DOHH2 (cell line): ENCODE measurements around the gene GRIP2.

Experiments used
- H3F3A ChIP-seq: fragments of 200-600 bp; sonication (generic), shearing (Covaris generic); 2 replicates; pipeline ENCODE4 v1.6.0; 2016; ENCODE audit warnings: antibody characterized with exemption, mild to moderate bottlenecking; ENCODE audit not compliant: control insufficient read depth, insufficient read depth
- H3K27ac ChIP-seq: fragments of 200-600 bp; sonication (generic); 2 replicates; pipeline ENCODE4 v1.5.1; 2014; ENCODE audit warnings: low read depth, mild to moderate bottlenecking, low read length, moderate library complexity
- H3K27me3 ChIP-seq: fragments of 200-600 bp; sonication (generic); 2 replicates; pipeline ENCODE4 v1.6.1; 2014; ENCODE audit warnings: mild to moderate bottlenecking, low read length, mixed read lengths; ENCODE audit not compliant: control insufficient read depth
- H3K36me3 ChIP-seq: fragments of 200-600 bp; sonication (generic); 2 replicates; pipeline ENCODE4 v1.6.1; 2014; ENCODE audit warnings: mild to moderate bottlenecking, low read length, moderate library complexity, mixed read lengths; ENCODE audit not compliant: control insufficient read depth
- H3K4me1 ChIP-seq: fragments of 200-600 bp; sonication (generic); 2 replicates; pipeline ENCODE4 v1.6.1; 2014; ENCODE audit warnings: mild to moderate bottlenecking, low read length, mixed read lengths; ENCODE audit not compliant: control insufficient read depth
- H3K4me2 ChIP-seq: fragments of 200-600 bp; sonication (generic); 2 replicates; pipeline ENCODE4 v1.6.0; 2014; ENCODE audit warnings: mild to moderate bottlenecking, low read length, moderate library complexity
- H3K4me3 ChIP-seq: fragments of 200-600 bp; sonication (generic); 2 replicates; pipeline ENCODE4 v1.5.1; 2014; ENCODE audit warnings: mild to moderate bottlenecking, low read length, mixed read lengths
- H3K79me2 ChIP-seq: fragments of 200-600 bp; sonication (generic); 2 replicates; pipeline ENCODE4 v1.6.1; 2014; ENCODE audit warnings: mild to moderate bottlenecking, low read length, mixed read lengths; ENCODE audit not compliant: control insufficient read depth
- H3K9me2 ChIP-seq: fragments of 200-600 bp; sonication (generic); replicated peaks from 2 replicates; pipeline ENCODE4 v1.6.1; 2014; ENCODE audit warnings: mild to moderate bottlenecking, low read length, mixed read lengths; ENCODE audit not compliant: control insufficient read depth
- H3K9me3 ChIP-seq: fragments of 200-600 bp; sonication (generic); 2 replicates; pipeline ENCODE4 v1.6.1; 2014; ENCODE audit warnings: antibody characterized with exemption, low read length, mixed read lengths; ENCODE audit not compliant: control insufficient read depth, insufficient read depth
- H4K20me1 ChIP-seq: fragments of 200-600 bp; sonication (generic); 2 replicates; pipeline ENCODE4 v1.6.0; 2014; ENCODE audit warnings: low read depth, mild to moderate bottlenecking, antibody characterized with exemption, low read length, moderate library complexity; ENCODE audit not compliant: control insufficient read depth, insufficient read depth
- CTCF ChIP-seq: fragments of 200-600 bp; sonication (generic); IDR thresholded peaks from one replicate; pipeline ENCODE4 v1.5.1; 2014; ENCODE audit warnings: antibody characterized with exemption, mild to moderate bottlenecking, low read depth, low read length; ENCODE audit not compliant: poor library complexity, severe bottlenecking
- EZH2phosphoT487 ChIP-seq: fragments of 200-600 bp; sonication (generic); IDR thresholded peaks from 2 replicates; pipeline ENCODE4 v1.6.1; 2017; ENCODE audit warnings: borderline replicate concordance, mild to moderate bottlenecking, antibody characterized with exemption, low read length, moderate library complexity, mixed read lengths

GRIP2 gene

GRCh38 chr3:14569474-14570000 is 29.4 kb upstream of the GRIP2 start:
- H3K9me2 ChIP-seq, result no peaks in the 10 kb centered on the region
- H3K27me3 ChIP-seq, result no peaks in the 10 kb centered on the region
- H3K4me1 ChIP-seq, result no peaks in the 10 kb centered on the region

GRCh38 chr3:14568269-14568668 is 28.1 kb upstream of the GRIP2 start:
- no peaks in the 10 kb centered on the region for H3K79me2 ChIP-seq
- H3K4me3 ChIP-seq, result no peak overlapping the region
- H3K9me2 ChIP-seq, result no peaks in the 10 kb centered on the region
- no peak for TF ChIP-seq EZH2phosphoT487
- TF ChIP-seq CTCF, result no peak
- H3F3A ChIP-seq, result no peaks in the 10 kb centered on the region
- H4K20me1 ChIP-seq, result no peaks in the 10 kb centered on the region
- no peaks in the 10 kb centered on the region for H3K27me3 ChIP-seq
- no peak overlapping the region for H3K27ac ChIP-seq
- no peaks in the 10 kb centered on the region for H3K36me3 ChIP-seq
- H3K4me2 ChIP-seq, result no peak overlapping the region
- H3K9me3 ChIP-seq, result no peaks in the 10 kb centered on the region
- H3K4me1 ChIP-seq, result no peaks in the 10 kb centered on the region

More at GRCh38 chr3:14569474-14570000, 29.4 kb upstream of the GRIP2 start:
- H3K4me3 ChIP-seq, result no peak overlapping the region
- no peaks in the 10 kb centered on the region for H3F3A ChIP-seq
- H3K79me2 ChIP-seq, result no peaks in the 10 kb centered on the region
- no peak overlapping the region for H3K4me2 ChIP-seq
- no peak overlapping the region for H3K27ac ChIP-seq
- no peaks in the 10 kb centered on the region for H4K20me1 ChIP-seq
- H3K9me3 ChIP-seq, result no peaks in the 10 kb centered on the region
- TF ChIP-seq EZH2phosphoT487 (no peak), CTCF (no peak)
- H3K36me3 ChIP-seq, result no peaks in the 10 kb centered on the region

DNA sequence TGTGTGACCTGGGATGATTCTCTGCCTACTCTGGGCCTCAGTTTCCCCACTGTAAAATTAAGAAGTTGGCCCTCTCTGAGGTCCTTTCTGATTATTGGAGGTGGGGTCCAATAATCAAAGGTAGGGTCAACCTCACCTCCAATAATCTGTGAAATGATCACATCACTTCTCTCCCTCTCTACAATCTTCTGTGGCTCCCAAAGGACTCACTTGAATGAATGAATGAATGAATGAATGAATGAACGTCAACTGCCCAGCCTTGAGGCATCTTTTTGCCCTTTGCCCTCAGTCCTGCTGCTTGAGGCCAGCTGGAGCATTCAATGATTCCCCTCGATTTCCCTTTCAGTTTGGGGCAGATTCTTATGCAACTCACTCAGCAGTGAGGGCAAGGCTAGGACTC is 26.7 kb upstream of the GRIP2 start:
- no peaks in the 10 kb centered on the region for H3K9me3 ChIP-seq
- no peak overlapping the region for H3K4me2 ChIP-seq
- no peaks in the 10 kb centered on the region for H3F3A ChIP-seq
- no peaks in the 10 kb centered on the region for H3K4me1 ChIP-seq
- no peak for TF ChIP-seq EZH2phosphoT487
- TF ChIP-seq CTCF, result no peak
- no peaks in the 10 kb centered on the region for H3K9me2 ChIP-seq
- H3K27me3 ChIP-seq, result peaks cover 6% of the 10 kb centered on the region; the same call in 1 of the 2 replicates
- no peak overlapping the region for H3K4me3 ChIP-seq
- no peaks in the 10 kb centered on the region for H4K20me1 ChIP-seq
- no peak overlapping the region for H3K27ac ChIP-seq
- H3K36me3 ChIP-seq, result no peaks in the 10 kb centered on the region
- H3K79me2 ChIP-seq, result no peaks in the 10 kb centered on the region
